HG03103 (cell line): ENCODE results near the gene SRGAP2C.
"Not testable (repeated sequence)": the region's sequence is repeated elsewhere in the genome, so short reads cannot be mapped to it uniquely, and the experiment has no call there.

Source experiments
- ATAC-seq: cut with Tn5 transposase; IDR thresholded peaks from one replicate; pipeline ENCODE4 v1.9.1; 2021; ENCODE audit warnings: low read depth; ENCODE audit not compliant: unreplicated experiment

The SRGAP2C gene

GRCh38 chr1:121185140-121185708 is 449 bp downstream of the SRGAP2C start:
- not testable (repeated sequence) for ATAC-seq

GRCh38 chr1:121186191-121186590 is 1.4 kb downstream of the SRGAP2C start:
- ATAC-seq = not testable (repeated sequence)

GRCh38 chr1:121187914-121188313 is 3.1 kb downstream of the SRGAP2C start:
- not testable (repeated sequence) for ATAC-seq

- not testable (repeated sequence) for ATAC-seq
These were observed 7.7 kb downstream of the SRGAP2C start for GRCh38 chr1:121192512-121192911.

- ATAC-seq = not testable (repeated sequence)
These were observed 12.5 kb downstream of the SRGAP2C start for GRCh38 chr1:121197095-121197882.

- not testable (repeated sequence) for ATAC-seq
These were observed 15.0 kb downstream of the SRGAP2C start for GRCh38 chr1:121199763-121200162.

GRCh38 chr1:121200232-121200631 is 15.5 kb downstream of the SRGAP2C start:
- not testable (repeated sequence) for ATAC-seq

GRCh38 chr1:121200985-121201981 is 16.5 kb downstream of the SRGAP2C start:
- ATAC-seq = not testable (repeated sequence)

GRCh38 chr1:121202986-121203385 is 18.2 kb downstream of the SRGAP2C start:
- ATAC-seq = not testable (repeated sequence)

- ATAC-seq = not testable (repeated sequence)
These were observed 21.3 kb downstream of the SRGAP2C start for GRCh38 chr1:121205786-121206711.

- ATAC-seq = not testable (repeated sequence)
These were observed 22.6 kb downstream of the SRGAP2C start for GRCh38 chr1:121207328-121207727.

- ATAC-seq = not testable (repeated sequence)
These were observed 23.6 kb downstream of the SRGAP2C start for GRCh38 chr1:121208375-121208774.

GRCh38 chr1:121210778-121211177 is 26.0 kb downstream of the SRGAP2C start:
- ATAC-seq = not testable (repeated sequence)

- ATAC-seq = not testable (repeated sequence)
These were observed 28.7 kb downstream of the SRGAP2C start for GRCh38 chr1:121213491-121213890.

- not testable (repeated sequence) for ATAC-seq
These were observed 29.9 kb downstream of the SRGAP2C start for GRCh38 chr1:121214544-121215156.

- ATAC-seq = not testable (repeated sequence)
These were observed 31.1 kb downstream of the SRGAP2C start for GRCh38 chr1:121215699-121216417.

- ATAC-seq = not testable (repeated sequence)
These were observed 31.9 kb downstream of the SRGAP2C start for GRCh38 chr1:121216676-121217075.

GRCh38 chr1:121221770-121222169 is 37.0 kb downstream of the SRGAP2C start:
- peak; percentile 52 for ATAC-seq
